IPS DF 4.7 (cell line): ENCODE data around the gene IDH2.
"Not testable (repeated sequence)": the region's sequence is repeated elsewhere in the genome, so short reads cannot be mapped to it uniquely, and the experiment has no call there.

Experiments used
- DNase-seq: peaks from one replicate; pipeline ENCODE4 v3.0.0-alpha.2; 2013; ENCODE audit warnings: low spot score; ENCODE audit errors: extremely low read depth

The IDH2 gene

DNA sequence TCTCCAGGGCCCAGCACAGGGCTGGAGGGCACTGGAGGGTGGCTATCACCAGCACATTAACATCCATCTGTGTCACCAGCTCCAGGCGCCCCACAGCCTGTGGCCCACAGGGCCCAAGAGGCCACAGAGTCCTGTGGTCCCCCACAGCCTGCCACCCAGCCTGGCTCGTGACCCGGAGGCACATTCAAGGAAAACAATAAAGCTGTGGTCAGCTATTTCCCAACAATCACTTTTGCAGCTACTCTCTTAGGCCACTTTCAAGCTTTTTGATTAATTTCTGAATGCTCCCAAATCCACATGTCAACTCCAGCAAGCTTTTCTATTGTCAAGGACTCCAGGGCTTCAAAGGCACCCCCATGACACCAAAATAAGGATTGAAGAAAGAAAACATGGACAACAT is 16.7 kb downstream of the IDH2 start:
- no peak for DNase-seq

DNA sequence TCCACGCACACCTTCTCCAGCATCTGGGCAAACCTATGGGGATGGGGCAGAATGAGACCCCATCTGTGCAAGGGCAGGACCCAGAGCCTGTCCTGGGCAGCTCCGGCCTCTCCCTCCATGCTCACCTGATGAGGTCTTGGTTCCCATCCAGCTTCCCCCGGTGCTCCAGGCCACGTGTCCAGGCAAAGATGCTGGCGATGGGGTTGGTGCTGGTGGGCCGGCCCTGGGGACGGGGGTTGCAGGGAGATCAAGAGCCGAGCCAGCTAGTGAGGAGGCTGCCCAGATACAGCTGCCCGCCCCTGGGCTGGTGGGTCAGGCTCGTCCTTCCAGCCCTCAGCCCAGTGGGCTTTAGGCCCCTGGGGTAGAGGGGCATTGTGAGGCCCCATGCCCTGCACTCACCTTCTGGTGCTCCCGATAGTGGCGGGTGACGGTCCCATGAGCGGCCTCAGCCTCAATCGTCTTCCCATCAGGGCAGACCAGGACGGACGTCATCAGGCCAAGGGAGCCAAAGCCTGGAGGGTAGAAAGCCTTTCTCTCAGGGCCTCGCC is 17.3 kb downstream of the IDH2 start:
- no peak for DNase-seq

DNA sequence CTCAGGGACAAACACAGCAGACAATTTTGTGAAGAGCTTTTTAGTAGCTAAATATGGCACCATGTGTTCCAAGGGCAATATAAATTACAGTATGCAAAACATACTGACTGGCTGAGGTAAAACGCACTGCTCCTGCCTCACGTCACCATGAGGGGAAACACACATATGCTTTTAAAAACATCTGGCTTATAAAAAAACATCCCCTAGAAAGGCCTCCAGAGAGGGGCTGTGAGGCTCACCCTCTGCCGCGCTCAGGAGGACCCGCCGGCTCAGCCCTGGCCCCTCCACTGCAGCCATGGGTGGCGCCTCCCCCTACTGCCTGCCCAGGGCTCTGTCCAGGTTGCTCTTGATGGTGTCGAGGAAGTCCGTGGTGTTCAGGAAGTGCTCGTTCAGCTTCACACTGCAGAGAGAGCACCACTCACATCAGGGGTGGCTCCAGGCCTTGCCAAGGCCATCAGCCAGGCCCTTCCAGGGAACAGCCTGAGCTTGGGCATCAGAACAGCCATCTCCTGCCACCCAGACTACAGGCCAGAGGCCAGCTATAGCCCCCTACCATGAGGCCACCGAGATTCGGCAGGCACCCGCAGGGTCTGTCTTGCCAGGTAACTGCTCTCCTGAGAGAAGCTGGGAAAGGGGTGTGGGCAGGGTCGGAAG is 18.2 kb downstream of the IDH2 start:
- DNase-seq = no peak

DNA sequence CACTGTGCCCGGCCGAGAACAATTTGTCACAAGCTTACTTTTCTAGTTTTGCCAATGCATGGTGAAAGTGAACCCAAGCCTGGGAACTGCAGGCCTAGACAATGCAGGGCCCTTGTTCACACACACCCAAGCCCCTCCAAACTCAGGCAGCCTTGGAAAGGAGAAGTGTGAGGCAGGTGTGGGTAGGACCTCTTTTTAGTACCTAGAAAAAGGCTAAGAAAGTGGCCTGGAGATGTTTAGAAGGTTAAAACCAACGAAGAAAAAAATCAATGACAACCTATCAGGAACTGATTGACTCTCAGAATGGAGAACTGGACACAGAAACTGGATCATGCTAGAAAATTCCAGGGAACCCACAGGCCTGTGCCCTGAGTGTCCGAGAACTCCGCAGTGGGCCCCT is 18.8 kb downstream of the IDH2 start:
- no peak for DNase-seq

DNA sequence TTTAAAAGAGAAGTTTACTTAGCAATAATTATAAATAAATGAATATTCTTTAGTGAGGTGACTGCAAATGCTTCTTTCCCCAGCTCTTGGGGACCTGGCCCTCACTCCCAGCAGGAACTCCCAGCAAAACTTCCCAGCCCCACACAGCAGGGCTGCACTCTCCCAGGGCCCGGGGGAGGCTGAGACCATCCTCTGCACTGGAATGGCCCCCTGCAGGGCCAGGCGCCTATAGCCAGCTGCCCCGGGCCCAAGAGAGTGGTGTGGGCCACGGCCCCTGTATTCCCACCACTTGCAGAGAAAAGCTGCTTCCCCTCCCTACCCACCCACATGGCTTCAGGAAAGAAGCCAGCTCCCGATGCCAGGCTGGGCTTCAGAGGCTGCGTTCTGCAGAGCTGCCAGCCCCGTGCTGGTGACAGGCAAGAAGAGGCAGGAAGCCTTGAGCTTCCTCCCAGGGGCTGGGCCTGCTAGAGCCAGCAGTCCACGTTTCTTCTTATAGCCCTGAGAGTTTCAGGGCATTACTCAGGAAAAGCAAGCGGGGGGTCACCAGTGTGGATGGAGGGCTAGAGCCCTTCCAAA is 20.0 kb downstream of the IDH2 start:
- DNase-seq = no peak

DNA sequence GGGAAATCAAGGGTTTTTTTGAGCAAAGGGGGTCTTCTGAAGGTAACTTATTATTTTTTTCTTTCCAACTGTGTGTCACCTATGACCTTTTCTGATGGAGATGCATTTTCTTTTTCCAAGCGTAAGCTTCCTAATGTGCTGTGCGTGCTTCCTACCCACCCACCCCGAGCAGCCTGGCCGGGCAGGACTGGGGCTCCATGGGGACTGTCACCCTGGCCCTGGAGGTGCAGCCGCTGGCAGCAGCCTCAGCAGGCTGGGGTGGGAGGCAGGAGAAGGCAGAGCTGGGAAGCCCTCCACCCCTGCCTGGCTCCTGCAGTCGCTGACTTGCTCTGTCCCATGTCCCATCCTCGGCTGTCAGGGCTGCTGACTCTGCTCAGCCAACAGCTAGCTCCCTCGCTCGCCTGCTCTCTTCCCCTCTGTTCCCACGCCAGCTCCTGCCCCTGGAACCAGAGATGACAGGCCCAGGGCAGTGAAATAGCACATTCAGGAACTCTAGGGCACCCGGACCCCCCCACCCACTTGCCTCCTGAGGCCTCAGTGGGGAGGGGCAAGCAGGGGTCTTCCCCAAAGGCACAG is 21.4 kb downstream of the IDH2 start:
- DNase-seq = no peak

DNA sequence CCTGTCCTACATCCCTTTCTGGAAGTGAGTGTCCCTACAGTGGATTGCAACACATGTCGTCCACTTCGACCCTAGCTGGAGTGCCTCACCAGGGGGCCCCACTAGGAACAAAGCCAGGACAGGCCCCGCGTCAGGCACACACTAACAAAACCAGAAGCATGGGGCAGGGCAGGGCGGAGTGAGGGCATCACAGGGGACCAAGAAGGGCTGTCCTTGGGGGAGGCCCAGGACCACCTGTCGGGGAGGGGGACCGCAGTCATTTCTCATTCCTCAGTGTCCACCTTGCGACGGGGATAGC is 21.9 kb downstream of the IDH2 start:
- no peak for DNase-seq

DNA sequence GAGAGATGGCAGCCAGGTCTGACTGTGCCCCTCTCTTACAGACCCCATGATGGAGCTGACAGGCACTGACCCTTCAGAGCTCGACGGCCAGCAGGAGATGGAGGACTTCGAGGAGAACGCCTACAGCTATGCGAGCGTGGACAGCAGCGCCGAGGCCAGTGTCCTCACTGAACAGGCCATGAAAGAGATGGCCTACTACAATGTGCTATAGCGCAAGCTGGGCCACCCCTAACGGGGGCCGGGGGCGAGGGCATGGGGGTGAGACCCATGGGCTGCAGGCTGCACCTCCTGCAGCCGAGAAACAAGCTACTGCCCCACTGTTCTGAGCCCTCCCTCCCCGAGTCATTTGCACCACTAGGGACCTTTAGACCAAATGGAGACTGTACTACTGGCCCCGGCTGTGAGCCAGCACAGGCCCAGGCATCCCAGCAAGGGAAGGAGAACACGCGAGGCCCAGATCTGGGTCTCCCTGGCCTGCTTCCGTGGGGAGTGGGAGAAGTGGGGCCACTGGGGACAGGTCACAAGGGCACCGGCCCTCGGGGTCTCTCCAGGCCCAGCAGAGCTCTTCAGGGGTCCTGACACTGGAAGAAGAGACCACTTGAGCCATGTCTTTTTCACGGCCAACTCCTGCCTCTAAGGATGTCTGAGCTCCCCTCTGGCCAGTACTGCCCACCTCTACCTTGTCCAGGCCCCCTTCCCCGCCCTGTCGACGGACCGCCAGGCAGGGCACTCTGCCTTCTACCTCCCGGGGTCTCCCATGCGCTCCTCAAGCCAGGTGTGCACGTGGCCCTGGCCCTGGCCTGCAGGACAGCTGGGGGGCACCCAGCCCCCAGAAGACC is 22.4 kb downstream of the IDH2 start:
- DNase-seq = no peak

DNA sequence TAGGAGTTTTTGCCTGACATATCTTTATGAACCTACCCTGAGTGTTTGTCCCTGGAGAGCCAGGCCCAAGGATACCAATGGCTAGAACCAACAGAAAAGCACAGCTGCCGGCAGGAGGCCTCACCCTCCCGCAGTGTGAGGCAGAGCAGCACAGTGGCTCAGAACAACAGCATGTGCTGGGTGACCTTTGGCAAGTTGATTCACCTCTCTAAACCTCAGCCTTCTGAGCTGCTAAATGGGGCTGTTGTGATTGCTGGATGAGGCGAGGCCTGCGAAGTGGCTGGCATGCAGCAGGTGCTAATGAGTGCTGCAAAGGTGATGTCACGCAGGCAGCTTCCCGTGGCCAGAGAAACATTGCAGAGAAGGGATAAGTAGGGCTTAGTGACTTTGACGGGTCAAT is 23.3 kb downstream of the IDH2 start:
- no peak for DNase-seq

DNA sequence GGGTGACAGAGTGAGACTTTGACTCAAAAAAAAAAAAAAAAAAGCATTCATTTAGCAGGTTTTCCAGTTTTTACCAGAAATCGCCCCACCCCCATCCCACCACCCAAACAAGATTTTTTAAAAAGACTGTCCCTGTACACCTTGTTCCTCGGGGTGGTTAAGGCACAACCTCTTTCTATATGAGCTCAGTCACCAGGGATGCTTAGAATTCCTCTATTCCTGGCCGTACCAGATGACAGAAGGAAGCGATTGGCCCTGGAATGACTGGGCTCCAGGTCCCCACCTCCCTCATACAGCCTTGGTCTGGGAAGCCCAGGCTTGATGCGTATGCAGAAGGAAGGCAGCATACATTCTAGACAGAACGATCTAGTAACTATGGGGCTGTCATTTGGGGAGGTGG is 25.6 kb downstream of the IDH2 start:
- DNase-seq = no peak

DNA sequence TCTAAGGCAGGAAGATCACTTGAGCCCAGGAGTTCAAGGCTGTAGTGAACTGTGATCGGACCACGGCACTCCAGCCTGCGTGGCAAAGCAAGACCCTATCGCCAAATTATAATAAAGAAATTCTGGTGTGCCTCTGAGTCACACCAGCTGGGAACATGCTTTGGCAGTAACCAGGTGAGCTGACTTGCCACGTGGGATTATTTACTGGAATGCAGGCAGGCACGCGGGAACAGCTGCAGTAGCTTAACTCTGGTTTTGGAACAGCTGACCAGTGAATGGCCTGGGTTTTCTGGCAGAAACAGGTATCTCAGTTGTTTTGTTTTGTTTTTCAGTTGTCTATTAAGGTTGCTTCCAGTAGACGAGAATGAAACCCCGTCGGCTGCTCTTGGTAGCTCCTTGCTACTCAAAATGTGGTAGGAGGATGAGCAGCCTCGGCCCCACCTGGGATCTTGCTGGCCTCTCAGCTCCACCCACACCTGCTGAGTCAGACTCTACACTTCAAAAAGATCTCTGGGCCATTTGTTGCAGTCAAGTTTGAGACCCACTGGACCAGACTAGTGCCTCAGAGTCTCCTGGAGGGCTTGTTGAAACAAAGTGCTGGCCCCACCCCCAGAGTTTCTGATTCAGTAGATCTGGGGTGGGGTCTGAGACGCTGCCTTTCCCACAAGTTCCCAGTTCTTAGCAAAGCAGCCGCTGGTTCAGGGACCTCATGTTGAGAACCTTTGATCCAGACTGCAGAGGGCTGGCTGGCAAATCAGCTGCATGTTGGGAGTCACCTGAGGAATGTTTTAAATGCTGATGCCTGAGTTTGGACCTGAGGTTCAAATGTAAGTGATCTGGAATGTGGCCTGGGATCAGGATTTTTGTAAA is 26.6 kb downstream of the IDH2 start:
- DNase-seq = no peak

DNA sequence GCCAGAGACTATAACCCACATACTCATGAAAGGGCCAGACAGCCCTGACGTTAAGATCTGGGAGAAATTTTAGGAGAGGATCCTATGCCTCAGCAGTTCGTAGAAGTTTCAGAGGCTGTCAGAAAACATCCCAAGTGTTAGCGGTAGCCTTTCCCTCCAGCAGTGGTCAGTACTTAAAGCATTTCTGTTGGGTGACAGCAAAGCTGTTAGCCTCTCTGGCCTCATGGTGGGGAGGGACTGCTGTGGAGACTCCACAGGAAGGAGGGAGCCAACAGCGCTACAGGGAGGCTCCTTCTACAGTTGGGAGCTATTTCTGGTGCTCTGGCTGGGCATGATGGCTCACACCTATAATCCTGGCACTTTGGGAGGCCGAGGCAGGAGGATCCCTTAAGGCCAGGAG is 27.4 kb downstream of the IDH2 start:
- no peak for DNase-seq

DNA sequence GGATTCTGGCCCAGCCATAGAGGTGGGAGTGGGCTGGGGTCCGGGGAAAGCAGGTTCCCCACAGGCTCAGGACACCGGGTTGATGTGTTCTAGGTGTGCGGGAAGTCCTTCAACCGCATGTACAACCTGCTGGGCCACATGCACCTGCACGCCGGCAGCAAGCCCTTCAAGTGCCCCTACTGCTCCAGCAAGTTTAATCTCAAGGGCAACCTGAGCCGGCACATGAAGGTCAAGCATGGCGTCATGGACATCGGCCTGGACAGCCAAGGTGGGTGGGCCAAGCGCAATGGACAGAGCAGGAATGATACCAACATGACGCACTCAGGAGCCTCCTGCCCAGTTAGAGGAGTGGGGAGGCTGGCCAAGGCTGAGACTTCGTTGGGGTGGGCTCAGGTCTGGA is 28.2 kb downstream of the IDH2 start:
- DNase-seq = no peak

DNA sequence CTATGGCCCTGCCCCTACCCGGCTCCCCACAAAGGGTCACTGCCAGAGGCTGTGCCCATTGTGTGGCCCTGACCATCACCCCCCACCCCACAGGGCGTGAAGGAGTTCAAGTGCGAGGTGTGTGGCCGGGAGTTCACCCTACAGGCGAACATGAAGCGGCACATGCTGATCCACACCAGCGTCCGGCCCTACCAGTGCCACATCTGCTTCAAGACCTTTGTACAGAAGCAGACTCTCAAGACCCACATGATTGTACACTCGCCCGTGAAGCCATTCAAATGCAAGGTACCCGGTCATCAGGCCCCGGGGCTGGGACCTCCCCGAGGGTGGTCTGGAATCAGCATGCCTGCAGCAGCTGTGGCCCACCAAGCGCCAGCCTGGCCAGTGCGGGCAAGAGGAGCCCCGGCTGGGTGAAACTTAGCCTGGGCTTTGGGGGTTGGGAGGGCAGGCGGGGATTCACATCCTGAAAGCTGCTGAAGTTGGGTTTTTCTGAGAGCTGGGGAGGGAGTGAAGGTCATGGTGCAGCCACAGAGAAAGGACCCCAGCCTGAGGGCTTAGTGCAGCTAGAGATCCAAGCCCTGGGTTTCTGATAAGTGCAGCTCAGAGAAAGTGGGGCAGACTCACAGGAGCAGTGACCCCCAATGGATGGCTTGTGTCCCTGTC is 29.2 kb downstream of the IDH2 start:
- DNase-seq = no peak

DNA sequence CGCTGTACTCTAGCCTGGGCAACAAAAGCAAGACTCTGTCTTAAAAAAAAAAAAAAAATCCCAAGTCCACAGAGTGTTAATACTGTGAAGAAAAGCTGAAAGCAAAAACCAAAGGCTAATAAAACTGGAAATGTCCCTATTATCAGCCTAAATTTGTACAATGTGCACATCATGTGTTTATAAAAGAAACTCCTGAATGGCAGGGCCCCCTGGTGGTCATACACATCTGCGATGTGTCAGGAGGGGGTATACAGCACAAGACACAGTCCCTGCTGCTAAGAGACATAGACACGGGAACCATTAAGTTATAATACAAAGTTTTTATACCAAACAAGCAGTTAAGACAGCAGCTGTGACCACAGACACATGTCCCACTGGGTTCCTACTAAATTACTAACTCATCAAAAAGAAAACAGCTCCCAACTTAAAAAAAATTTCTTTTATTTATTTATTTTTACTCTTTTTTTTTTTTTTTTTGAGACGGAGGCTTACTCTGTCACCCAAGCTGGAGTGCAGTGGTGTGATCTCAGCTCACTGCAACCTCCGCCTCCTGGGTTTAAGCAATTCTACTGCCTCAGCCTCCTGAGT is 31.0 kb downstream of the IDH2 start:
- no peak for DNase-seq

DNA sequence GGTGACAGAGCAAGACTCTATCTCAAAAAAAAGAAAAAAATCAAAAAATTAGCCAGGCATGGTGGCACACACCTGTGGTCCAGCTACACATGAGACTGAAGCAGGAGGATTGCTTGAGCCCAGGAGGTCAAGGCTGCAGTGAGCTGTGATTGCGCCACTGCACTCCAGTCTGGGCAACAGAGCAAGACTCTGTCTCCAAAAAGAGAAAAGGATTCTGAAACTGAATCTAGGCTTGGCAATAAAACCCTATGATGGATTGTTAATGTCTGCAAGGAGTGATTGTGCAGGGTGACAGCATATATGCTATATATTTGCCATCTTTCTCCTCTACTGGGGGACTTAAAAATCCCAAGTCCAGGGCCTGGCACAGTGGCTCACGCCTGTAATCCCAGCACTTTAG is 31.6 kb downstream of the IDH2 start:
- DNase-seq = not testable (repeated sequence)

DNA sequence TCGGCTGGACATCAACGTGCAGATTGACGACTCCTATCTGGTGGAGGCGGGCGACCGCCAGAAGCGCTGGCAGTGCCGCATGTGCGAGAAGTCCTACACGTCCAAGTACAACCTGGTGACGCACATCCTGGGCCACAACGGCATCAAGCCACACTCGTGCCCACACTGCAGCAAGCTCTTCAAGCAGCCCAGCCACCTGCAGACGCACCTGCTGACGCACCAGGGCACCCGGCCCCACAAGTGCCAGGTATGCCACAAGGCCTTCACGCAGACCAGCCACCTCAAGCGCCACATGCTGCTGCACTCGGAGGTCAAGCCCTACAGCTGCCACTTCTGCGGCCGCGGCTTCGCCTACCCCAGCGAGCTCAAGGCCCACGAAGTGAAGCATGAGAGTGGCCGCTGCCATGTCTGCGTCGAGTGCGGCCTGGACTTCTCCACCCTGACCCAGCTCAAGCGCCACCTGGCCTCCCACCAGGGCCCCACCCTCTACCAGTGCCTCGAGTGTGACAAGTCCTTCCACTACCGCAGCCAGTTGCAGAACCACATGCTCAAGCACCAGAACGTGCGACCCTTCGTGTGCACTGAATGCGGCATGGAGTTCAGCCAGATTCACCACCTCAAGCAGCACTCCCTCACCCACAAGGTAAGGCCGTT is 34.2 kb downstream of the IDH2 start:
- DNase-seq = no peak

DNA sequence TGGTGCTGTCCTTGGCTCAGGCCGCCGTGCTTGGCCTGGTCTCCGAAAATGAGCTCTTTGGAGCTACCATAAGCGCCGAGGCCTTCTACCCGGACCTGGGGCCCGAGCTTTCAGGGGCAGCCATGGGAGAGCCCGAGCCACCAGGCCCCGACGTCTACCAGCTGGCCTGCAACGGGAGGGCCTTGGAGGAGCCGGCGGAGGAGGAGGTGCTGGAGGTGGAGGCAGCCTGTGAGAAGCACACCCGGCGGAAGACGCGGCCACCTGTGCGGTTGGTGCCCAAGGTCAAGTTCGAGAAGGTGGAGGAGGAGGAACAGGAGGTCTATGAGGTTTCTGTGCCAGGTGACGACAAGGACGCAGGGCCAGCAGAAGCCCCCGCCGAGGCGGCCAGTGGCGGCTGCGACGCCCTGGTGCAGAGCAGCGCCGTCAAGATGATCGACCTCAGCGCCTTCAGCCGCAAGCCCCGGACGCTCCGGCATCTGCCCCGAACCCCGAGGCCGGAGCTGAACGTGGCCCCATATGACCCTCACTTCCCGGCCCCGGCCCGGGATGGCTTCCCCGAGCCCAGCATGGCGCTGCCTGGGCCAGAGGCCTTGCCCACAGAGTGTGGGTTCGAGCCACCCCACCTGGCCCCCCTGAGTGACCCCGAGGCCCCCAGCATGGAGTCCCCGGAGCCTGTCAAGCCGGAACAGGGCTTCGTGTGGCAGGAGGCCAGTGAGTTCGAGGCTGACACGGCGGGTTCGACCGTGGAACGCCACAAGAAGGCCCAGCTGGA is 34.9 kb downstream of the IDH2 start:
- DNase-seq = no peak

DNA sequence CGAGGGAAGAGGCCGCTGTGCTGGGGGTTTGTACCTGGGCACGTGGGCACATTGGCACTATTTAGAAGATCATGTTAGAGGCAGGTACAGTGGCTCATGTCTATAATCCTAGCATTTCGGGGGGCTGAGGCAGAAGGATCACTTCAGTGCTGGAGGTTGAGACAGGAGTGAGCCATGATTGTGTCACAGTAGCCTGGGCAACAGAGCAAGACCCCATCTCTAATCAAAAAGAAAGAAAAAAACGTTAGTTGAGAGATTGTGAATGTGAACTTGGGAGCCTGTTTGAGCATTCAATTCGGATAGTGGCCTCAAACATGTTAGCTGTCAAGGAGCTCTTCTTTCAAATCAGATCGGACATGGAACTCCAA is 36.6 kb downstream of the IDH2 start:
- no peak for DNase-seq
